Neuron (in vitro differentiated cells): Measurements from ENCODE around the gene TVP23C.

Source experiments
- H2AFZ ChIP-seq: one replicate; pipeline ENCODE4 v1.6.1; 2013; ENCODE audit warnings: low read depth, mild to moderate bottlenecking, inconsistent platforms, low read length, moderate library complexity
- H3K27me3 ChIP-seq: one replicate; pipeline ENCODE4 v1.6.1; 2013; ENCODE audit warnings: low read length; ENCODE audit not compliant: insufficient read depth
- H3K36me3 ChIP-seq: one replicate; pipeline ENCODE4 v1.6.1; 2013; ENCODE audit warnings: low read length; ENCODE audit not compliant: insufficient read depth
- H3K4me1 ChIP-seq: one replicate; pipeline ENCODE4 v1.6.1; 2013; ENCODE audit warnings: low read length; ENCODE audit not compliant: insufficient read depth
- H3K4me3 ChIP-seq: 2 replicates; pipeline ENCODE4 v1.5.1; 2013; ENCODE audit warnings: mild to moderate bottlenecking, low read length, moderate library complexity
- H3K9me3 ChIP-seq: one replicate; pipeline ENCODE4 v1.6.1; 2013; ENCODE audit warnings: low read length

The TVP23C gene

GRCh38 chr17:15498107-15498506 lies 65.2 kb downstream of the TVP23C start:
- no peak overlapping the region for H3K4me3 ChIP-seq
- peaks cover 3% of the 10 kb centered on the region for H3K9me3 ChIP-seq
- no peaks in the 10 kb centered on the region for H3K27me3 ChIP-seq
- no peak overlapping the region for H2AFZ ChIP-seq
- no peaks in the 10 kb centered on the region for H3K36me3 ChIP-seq
- H3K4me1 ChIP-seq, result no peaks in the 10 kb centered on the region

GRCh38 chr17:15496735-15497670 lies 66.3 kb downstream of the TVP23C start:
- H3K36me3 ChIP-seq, result no peaks in the 10 kb centered on the region
- H3K4me3 ChIP-seq, result no peak overlapping the region

GRCh38 chr17:15494821-15495220 lies 68.5 kb downstream of the TVP23C start:
- Histone ChIP-seq H3K4me3 (no peak overlapping the region), H3K9me3 (peaks cover 6% of the 10 kb centered on the region), H3K36me3 (no peaks in the 10 kb centered on the region), H3K4me1 (peaks cover 7% of the 10 kb centered on the region), H2AFZ (no peak overlapping the region), H3K27me3 (no peaks in the 10 kb centered on the region)

More at GRCh38 chr17:15496735-15497670, 66.3 kb downstream of the TVP23C start:
- Histone ChIP-seq H3K9me3 (peaks cover 3% of the 10 kb centered on the region), H2AFZ (no peak overlapping the region), H3K27me3 (no peaks in the 10 kb centered on the region), H3K4me1 (no peaks in the 10 kb centered on the region)

GRCh38 chr17:15493693-15494035 lies 69.6 kb downstream of the TVP23C start:
- Histone ChIP-seq H3K36me3 (no peaks in the 10 kb centered on the region), H2AFZ (no peak overlapping the region), H3K4me3 (no peak overlapping the region), H3K9me3 (peaks cover 6% of the 10 kb centered on the region), H3K4me1 (peaks cover 7% of the 10 kb centered on the region), H3K27me3 (no peaks in the 10 kb centered on the region)

- Histone ChIP-seq H3K4me3 (no peak overlapping the region), H2AFZ (no peak overlapping the region), H3K27me3 (no peaks in the 10 kb centered on the region), H3K9me3 (peaks cover 6% of the 10 kb centered on the region), H3K4me1 (peaks cover 7% of the 10 kb centered on the region), H3K36me3 (no peaks in the 10 kb centered on the region)
Measured at GRCh38 chr17:15492791-15493692, 70.2 kb downstream of the TVP23C start.

- Histone ChIP-seq H2AFZ (no peak overlapping the region), H3K27me3 (no peaks in the 10 kb centered on the region), H3K9me3 (peaks cover 6% of the 10 kb centered on the region), H3K4me3 (no peak overlapping the region), H3K4me1 (peaks cover 7% of the 10 kb centered on the region), H3K36me3 (no peaks in the 10 kb centered on the region)
Measured at GRCh38 chr17:15492186-15492585, 71.1 kb downstream of the TVP23C start.

GRCh38 chr17:15490634-15491261 lies 72.5 kb downstream of the TVP23C start:
- no peak overlapping the region for H3K4me3 ChIP-seq
- no peaks in the 10 kb centered on the region for H3K36me3 ChIP-seq
- no peaks in the 10 kb centered on the region for H3K27me3 ChIP-seq
- H3K4me1 ChIP-seq, result peaks cover 7% of the 10 kb centered on the region
- peaks cover 3% of the 10 kb centered on the region for H3K9me3 ChIP-seq
- no peak overlapping the region for H2AFZ ChIP-seq

GRCh38 chr17:15488557-15488956 lies 74.7 kb downstream of the TVP23C start:
- no peak overlapping the region for H2AFZ ChIP-seq
- H3K36me3 ChIP-seq, result no peaks in the 10 kb centered on the region
- no peak overlapping the region for H3K4me3 ChIP-seq
- peaks cover 3% of the 10 kb centered on the region for H3K9me3 ChIP-seq
- H3K4me1 ChIP-seq, result peaks cover 7% of the 10 kb centered on the region
- H3K27me3 ChIP-seq, result no peaks in the 10 kb centered on the region

GRCh38 chr17:15485045-15485444 lies 78.2 kb downstream of the TVP23C start:
- no peak overlapping the region for H2AFZ ChIP-seq
- no peaks in the 10 kb centered on the region for H3K9me3 ChIP-seq
- no peaks in the 10 kb centered on the region for H3K4me1 ChIP-seq
- no peak overlapping the region for H3K4me3 ChIP-seq
- no peaks in the 10 kb centered on the region for H3K36me3 ChIP-seq
- no peaks in the 10 kb centered on the region for H3K27me3 ChIP-seq

GRCh38 chr17:15483431-15483830 lies 79.9 kb downstream of the TVP23C start:
- Histone ChIP-seq H3K9me3 (peaks cover 1% of the 10 kb centered on the region), H3K27me3 (no peaks in the 10 kb centered on the region), H2AFZ (no peak overlapping the region), H3K36me3 (no peaks in the 10 kb centered on the region), H3K4me3 (no peak overlapping the region), H3K4me1 (no peaks in the 10 kb centered on the region)

GRCh38 chr17:15482476-15482875 lies 80.8 kb downstream of the TVP23C start:
- no peaks in the 10 kb centered on the region for H3K36me3 ChIP-seq
- H3K9me3 ChIP-seq, result peaks cover 1% of the 10 kb centered on the region
- H3K4me3 ChIP-seq, result no peak overlapping the region
- H3K4me1 ChIP-seq, result no peaks in the 10 kb centered on the region
- no peak overlapping the region for H2AFZ ChIP-seq
- H3K27me3 ChIP-seq, result no peaks in the 10 kb centered on the region

- H3K9me3 ChIP-seq, result peaks cover 1% of the 10 kb centered on the region
- no peak overlapping the region for H2AFZ ChIP-seq
- no peak overlapping the region for H3K4me3 ChIP-seq
Measured at GRCh38 chr17:15481481-15481880, 81.8 kb downstream of the TVP23C start.

GRCh38 chr17:15480204-15480603 lies 83.1 kb downstream of the TVP23C start:
- Histone ChIP-seq H2AFZ (no peak overlapping the region), H3K4me1 (no peaks in the 10 kb centered on the region), H3K4me3 (no peak overlapping the region), H3K9me3 (peaks cover 1% of the 10 kb centered on the region), H3K36me3 (no peaks in the 10 kb centered on the region), H3K27me3 (no peaks in the 10 kb centered on the region)

More at GRCh38 chr17:15481481-15481880, 81.8 kb downstream of the TVP23C start:
- Histone ChIP-seq H3K4me1 (no peaks in the 10 kb centered on the region), H3K27me3 (no peaks in the 10 kb centered on the region), H3K36me3 (no peaks in the 10 kb centered on the region)
